H9 (cell line): ENCODE results near the gene RGS21. TPM values are rescaled to one million over a fixed set of nuclear protein-coding genes. Genes with fewer than 3 reads are reported as not detected.

ENCODE experiments used
- DNase-seq: peaks from one replicate; pipeline ENCODE4 v3.0.0-alpha.2; 2017
- H2AFZ ChIP-seq: one replicate; pipeline ENCODE4 v1.6.1; 2013; ENCODE audit warnings: mild to moderate bottlenecking, low read length, control low read depth, moderate library complexity
- H2AK5ac ChIP-seq: 2 replicates; pipeline ENCODE4 v1.6.1; 2013; ENCODE audit warnings: low read length, control low read depth, mixed read lengths; ENCODE audit not compliant: insufficient read length
- H2BK120ac ChIP-seq: one replicate; pipeline ENCODE4 v1.6.1; 2013; ENCODE audit warnings: low read depth, mild to moderate bottlenecking, low read length, control low read depth, inconsistent platforms; ENCODE audit not compliant: poor library complexity, severe bottlenecking
- H2BK12ac ChIP-seq: 2 replicates; pipeline ENCODE4 v1.6.1; 2013; ENCODE audit warnings: low read length, control low read depth, mixed read lengths, low read depth; ENCODE audit not compliant: insufficient read length
- H2BK15ac ChIP-seq: 2 replicates; pipeline ENCODE4 v1.6.1; 2013; ENCODE audit warnings: low read depth, low read length, control low read depth
- H2BK20ac ChIP-seq: one replicate; pipeline ENCODE4 v1.6.1; 2013; ENCODE audit warnings: low read depth, mild to moderate bottlenecking, low read length, control low read depth, inconsistent platforms; ENCODE audit not compliant: poor library complexity, severe bottlenecking
- H2BK5ac ChIP-seq: 2 replicates; pipeline ENCODE4 v1.6.1; 2013; ENCODE audit warnings: low read length, control low read depth, mixed read lengths; ENCODE audit not compliant: insufficient read length
- H3K14ac ChIP-seq: 2 replicates; pipeline ENCODE4 v1.6.1; 2013; ENCODE audit warnings: low read length, control low read depth; ENCODE audit not compliant: insufficient read depth
- H3K18ac ChIP-seq: 2 replicates; pipeline ENCODE4 v1.6.1; 2013; ENCODE audit warnings: low read depth, mild to moderate bottlenecking, mixed read lengths, low read length, control low read depth; ENCODE audit not compliant: insufficient read length
- H3K23ac ChIP-seq: 2 replicates; pipeline ENCODE4 v1.6.1; 2013; ENCODE audit warnings: low read length, control low read depth, mixed read lengths, low read depth; ENCODE audit not compliant: insufficient read length
- H3K23me2 ChIP-seq: 2 replicates; pipeline ENCODE4 v1.6.1; 2013; ENCODE audit warnings: low read depth, mild to moderate bottlenecking, mixed read lengths, low read length, control low read depth; ENCODE audit not compliant: insufficient read length, poor library complexity, severe bottlenecking
- H3K27ac ChIP-seq: 2 replicates; pipeline ENCODE4 v1.5.1; 2013; ENCODE audit warnings: low read length, control low read depth, mixed read lengths, low read depth; ENCODE audit not compliant: insufficient read length
- H3K27me3 ChIP-seq: 2 replicates; pipeline ENCODE4 v1.6.1; 2013; ENCODE audit warnings: low read length, control low read depth, inconsistent platforms; ENCODE audit not compliant: insufficient read depth
- H3K4ac ChIP-seq: 2 replicates; pipeline ENCODE4 v1.6.1; 2013; ENCODE audit warnings: low read depth, mild to moderate bottlenecking, control low read depth, inconsistent platforms, low read length, moderate library complexity
- H3K4me1 ChIP-seq: 2 replicates; pipeline ENCODE4 v1.6.1; 2013; ENCODE audit warnings: low read length, control low read depth, inconsistent platforms; ENCODE audit not compliant: insufficient read depth
- H3K4me2 ChIP-seq: 2 replicates; pipeline ENCODE4 v1.6.1; 2013; ENCODE audit warnings: low read length, control low read depth, mixed read lengths; ENCODE audit not compliant: insufficient read length, insufficient read depth
- H3K56ac ChIP-seq: 2 replicates; pipeline ENCODE4 v1.6.1; 2013; ENCODE audit warnings: low read depth, mild to moderate bottlenecking, mixed read lengths, low read length, control low read depth; ENCODE audit not compliant: insufficient read length
- H3K79me1 ChIP-seq: 2 replicates; pipeline ENCODE4 v1.6.1; 2013; ENCODE audit warnings: low read depth, mild to moderate bottlenecking, moderate library complexity, low read length, control low read depth, inconsistent platforms; ENCODE audit not compliant: insufficient read depth, poor library complexity, severe bottlenecking
- H3K79me2 ChIP-seq: 2 replicates; pipeline ENCODE4 v1.6.1; 2013; ENCODE audit warnings: low read length, control low read depth, inconsistent platforms; ENCODE audit not compliant: insufficient read depth
- H3K9ac ChIP-seq: 2 replicates; pipeline ENCODE4 v1.6.1; 2013; ENCODE audit warnings: low read length, control low read depth, mixed read lengths; ENCODE audit not compliant: insufficient read length; ENCODE audit errors: extremely low read depth
- H3K9me3 ChIP-seq: one replicate; pipeline ENCODE4 v1.6.1; 2013; ENCODE audit warnings: low read depth, low read length, inconsistent platforms; ENCODE audit not compliant: control insufficient read depth
- H3T11ph ChIP-seq: one replicate; pipeline ENCODE4 v1.6.1; 2013; ENCODE audit warnings: mild to moderate bottlenecking, low read length, control low read depth, inconsistent platforms
- H4K20me1 ChIP-seq: one replicate; pipeline ENCODE4 v1.6.1; 2013; ENCODE audit not compliant: control insufficient read depth, insufficient read length, insufficient read depth
- H4K5ac ChIP-seq: 2 replicates; pipeline ENCODE4 v1.6.1; 2013; ENCODE audit warnings: low read depth, mild to moderate bottlenecking, mixed read lengths, low read length, control low read depth; ENCODE audit not compliant: insufficient read length
- H4K8ac ChIP-seq: replicated peaks from 2 replicates; pipeline ENCODE4 v1.6.1; 2013; ENCODE audit warnings: low read length, control low read depth, mixed read lengths, low read depth; ENCODE audit not compliant: insufficient read length
- H4K91ac ChIP-seq: 2 replicates; pipeline ENCODE4 v1.6.1; 2013; ENCODE audit warnings: low read depth, mild to moderate bottlenecking, moderate library complexity, mixed read lengths, low read length, control low read depth; ENCODE audit not compliant: insufficient read length
- H3K27ac Mint-ChIP-seq, 3 experiments: 2 replicates in 2 of 3; 3 replicates in 1 of 3; pipeline ENCODE4 v1.8.0; 2020 to 2021; ENCODE audit warnings: mixed read lengths in 3 of 3, mild to moderate bottlenecking in 1 of 3, moderate library complexity in 1 of 3
- H3K27me3 Mint-ChIP-seq: 2 replicates; pipeline ENCODE4 v1.8.0; 2021; ENCODE audit warnings: low read depth, mild to moderate bottlenecking, moderate library complexity, mixed read lengths
- H3K36me3 Mint-ChIP-seq, 3 experiments: 2 replicates in 2 of 3; 3 replicates in 1 of 3; pipeline ENCODE4 v1.8.0; 2020 to 2021; ENCODE audit warnings: low read depth in 3 of 3, mixed read lengths in 3 of 3; ENCODE audit not compliant: insufficient read depth in 1 of 3
- H3K4me1 Mint-ChIP-seq, 2 experiments: 2 replicates each; pipeline ENCODE4 v1.8.0; 2020; ENCODE audit warnings: mixed read lengths in 2 of 2
- H3K4me3 Mint-ChIP-seq, 2 experiments: 2 replicates in 1 of 2; 3 replicates in 1 of 2; pipeline ENCODE4 v1.8.0; 2020 to 2021; ENCODE audit warnings: mild to moderate bottlenecking in 2 of 2, mixed read lengths in 2 of 2, moderate library complexity in 1 of 2
- H3K9me3 Mint-ChIP-seq, 2 experiments: 2 replicates in 1 of 2; 3 replicates in 1 of 2; pipeline ENCODE4 v1.8.0; 2020; ENCODE audit warnings: mild to moderate bottlenecking in 2 of 2, mixed read lengths in 2 of 2, moderate library complexity in 1 of 2
- total RNA-seq: library from RNA; stranded (reverse); gene quantifications from 2 replicates; pipeline ENCODE4 v1.2.1, GENCODE V29; 2021
- TF ChIP-seq, protein P1 (sequence below): fragments of 200-600 bp; sonication (generic); conservative IDR thresholded peaks from 3 replicates; pipeline ENCODE4 v1.8.0; 2021; ENCODE audit warnings: antibody characterized with exemption, mild to moderate bottlenecking

The RGS21 gene
- total RNA-seq, 1 experiment from 2014 or later: not detected

- Histone ChIP-seq H4K5ac (no peak overlapping the region), H3K79me2 (no peaks in the 10 kb centered on the region), H2BK120ac (no peak overlapping the region), H2BK15ac (no peak overlapping the region), H3K27me3 (no peaks in the 10 kb centered on the region), H3K27ac (no peak overlapping the region), H3K79me1 (no peaks in the 10 kb centered on the region), H3K4me2 (no peak overlapping the region), H2AFZ (no peak overlapping the region), H3K9me3 (no peaks in the 10 kb centered on the region), H2BK20ac (no peak overlapping the region), H4K8ac (no peak overlapping the region), H3K23me2 (no peaks in the 10 kb centered on the region), H4K20me1 (no peaks in the 10 kb centered on the region), H3K9ac (no peak overlapping the region), H3K4me1 (no peaks in the 10 kb centered on the region), H3K18ac (no peak overlapping the region), H3K23ac (no peak overlapping the region), H2BK12ac (no peak overlapping the region), H3K14ac (no peak overlapping the region), H2BK5ac (no peak overlapping the region), H3T11ph (no peak overlapping the region), H4K91ac (no peak overlapping the region), H2AK5ac (no peak overlapping the region), H3K4ac (no peak overlapping the region), H3K56ac (no peak overlapping the region)
- Mint-ChIP-seq H3K9me3 (no peaks in the 10 kb centered on the region; a peak in 1 of 5 replicates), H3K4me1 (peaks cover 6 to 11% of the 10 kb centered on the region in 2 experiments), H3K27me3 (no peaks in the 10 kb centered on the region), H3K4me3 (no peak overlapping the region), H3K27ac (no peak overlapping the region), H3K36me3 (no peaks in the 10 kb centered on the region)
- no peak for DNase-seq
- TF ChIP-seq, protein P1, sequence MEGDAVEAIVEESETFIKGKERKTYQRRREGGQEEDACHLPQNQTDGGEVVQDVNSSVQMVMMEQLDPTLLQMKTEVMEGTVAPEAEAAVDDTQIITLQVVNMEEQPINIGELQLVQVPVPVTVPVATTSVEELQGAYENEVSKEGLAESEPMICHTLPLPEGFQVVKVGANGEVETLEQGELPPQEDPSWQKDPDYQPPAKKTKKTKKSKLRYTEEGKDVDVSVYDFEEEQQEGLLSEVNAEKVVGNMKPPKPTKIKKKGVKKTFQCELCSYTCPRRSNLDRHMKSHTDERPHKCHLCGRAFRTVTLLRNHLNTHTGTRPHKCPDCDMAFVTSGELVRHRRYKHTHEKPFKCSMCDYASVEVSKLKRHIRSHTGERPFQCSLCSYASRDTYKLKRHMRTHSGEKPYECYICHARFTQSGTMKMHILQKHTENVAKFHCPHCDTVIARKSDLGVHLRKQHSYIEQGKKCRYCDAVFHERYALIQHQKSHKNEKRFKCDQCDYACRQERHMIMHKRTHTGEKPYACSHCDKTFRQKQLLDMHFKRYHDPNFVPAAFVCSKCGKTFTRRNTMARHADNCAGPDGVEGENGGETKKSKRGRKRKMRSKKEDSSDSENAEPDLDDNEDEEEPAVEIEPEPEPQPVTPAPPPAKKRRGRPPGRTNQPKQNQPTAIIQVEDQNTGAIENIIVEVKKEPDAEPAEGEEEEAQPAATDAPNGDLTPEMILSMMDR: no peak
Measured at GRCh38 chr1:192378276-192378675, 61.5 kb downstream of the RGS21 start.
